Endothelial cell of umbilical vein (primary cell): ENCODE measurements around the gene EXT2. TPM values are rescaled to one million over a fixed set of nuclear protein-coding genes. Genes with fewer than 3 reads are reported as not detected.

Experiments
- BruUV-seq: library from RNA; stranded (reverse); fragments of 400-500 nt; replicated peaks from 2 replicates; lab custom pipeline; 2021; lab: Mats Ljungman, UMichigan
- CTCF ChIA-PET: fragments of 300-600, 350-600 bp; sonication (Branson Sonifier 250); formaldehyde crosslinking; loops from one replicate; lab custom pipeline; 2021; ENCODE audit warnings: antibody characterized with exemption, inconsistent platforms; lab: Charles Lee
- POLR2A ChIA-PET: fragments of 300-600, 350-600 bp; sonication (Branson Sonifier 250); formaldehyde crosslinking; loops from one replicate; lab custom pipeline; 2021; ENCODE audit warnings: antibody characterized with exemption, inconsistent platforms; lab: Charles Lee
- DNase-seq: peaks from one replicate; pipeline ENCODE4 v3.0.0-alpha.2; 2011; ENCODE audit warnings: low read depth, low spot score
- FAIRE-seq: peaks from 2 replicates; lab custom pipeline; 2011; peaks lifted over from hg19 to GRCh38; lab: Jason Lieb, UNC
- H2AFZ ChIP-seq: 2 replicates; pipeline ENCODE4 v1.6.0; 2012; ENCODE audit warnings: low read depth, low read length, control low read depth, inconsistent platforms
- H3K27ac ChIP-seq: 2 replicates; pipeline ENCODE4 v1.5.1; 2011; ENCODE audit warnings: low read depth, mild to moderate bottlenecking, control low read depth, low read length, moderate library complexity; ENCODE audit not compliant: insufficient read depth
- H3K27me3 ChIP-seq, 2 experiments: 2 replicates each; pipeline versions ENCODE4 v1.6.0 to v1.6.1; 2011; ENCODE audit warnings: low read length in 2 of 2, mixed read lengths in 1 of 2; ENCODE audit not compliant: control insufficient read depth in 2 of 2, insufficient read depth in 2 of 2
- H3K36me3 ChIP-seq, 2 experiments: 2 replicates in 1 of 2; 3 replicates in 1 of 2; pipeline ENCODE4 v1.5.1; 2011; ENCODE audit warnings: low read length in 2 of 2, mild to moderate bottlenecking in 1 of 2, moderate library complexity in 1 of 2; ENCODE audit not compliant: control insufficient read depth in 2 of 2, insufficient read depth in 2 of 2; ENCODE audit errors: extremely low read depth in 1 of 2
- H3K4me1 ChIP-seq: 3 replicates; pipeline ENCODE4 v1.5.1; 2011; ENCODE audit warnings: mild to moderate bottlenecking, low read length; ENCODE audit not compliant: control insufficient read depth, insufficient read depth; ENCODE audit errors: extremely low read depth
- H3K4me2 ChIP-seq: 2 replicates; pipeline ENCODE4 v1.6.1; 2011; ENCODE audit warnings: low read length, control low read depth, mixed read lengths; ENCODE audit not compliant: insufficient read depth
- H3K4me3 ChIP-seq, 3 experiments: fragments of 200-600 bp in 1 of 3; sonication (generic), shearing (Covaris generic) in 1 of 3; replicated peaks in 1 of 3; 2 replicates each; pipeline ENCODE4 v1.5.1; 2011 to 2016; ENCODE audit warnings: control low read depth in 3 of 3, low read length in 3 of 3, mild to moderate bottlenecking in 2 of 3, inconsistent platforms in 1 of 3, low read depth in 1 of 3, moderate library complexity in 1 of 3; ENCODE audit not compliant: insufficient read depth in 1 of 3
- H3K79me2 ChIP-seq: 2 replicates; pipeline ENCODE4 v1.6.0; 2012; ENCODE audit warnings: low read length, inconsistent platforms; ENCODE audit not compliant: control insufficient read depth, insufficient read depth
- H3K9ac ChIP-seq: replicated peaks from 2 replicates; pipeline ENCODE3; 2011; ENCODE audit warnings: low read length, control low read depth; ENCODE audit not compliant: insufficient read depth; ENCODE audit errors: extremely low read depth
- H3K9me1 ChIP-seq: replicated peaks from 3 replicates; pipeline ENCODE4 v1.6.0; 2011; ENCODE audit warnings: mild to moderate bottlenecking, low read length; ENCODE audit not compliant: control insufficient read depth, insufficient read depth; ENCODE audit errors: extremely low read depth
- H3K9me3 ChIP-seq: replicated peaks from 2 replicates; pipeline ENCODE4 v1.5.1; 2012; ENCODE audit warnings: low read length, inconsistent platforms; ENCODE audit not compliant: control insufficient read depth, insufficient read depth
- H4K20me1 ChIP-seq: replicated peaks from 2 replicates; pipeline ENCODE3; 2011; ENCODE audit warnings: mild to moderate bottlenecking, low read length; ENCODE audit not compliant: control insufficient read depth, insufficient read depth; ENCODE audit errors: extremely low read depth
- EZH2 ChIP-seq: IDR thresholded peaks from 2 replicates; pipeline ENCODE4 v1.6.1; 2012; ENCODE audit warnings: borderline replicate concordance, low read depth, mild to moderate bottlenecking, moderate library complexity, low read length, inconsistent platforms; ENCODE audit not compliant: severe bottlenecking
- FOS ChIP-seq: IDR thresholded peaks from 2 replicates; pipeline ENCODE4 v1.6.1; 2011; ENCODE audit warnings: mild to moderate bottlenecking, low read length, moderate library complexity, borderline replicate concordance; ENCODE audit not compliant: insufficient read depth
- GATA2 ChIP-seq: IDR thresholded peaks from 2 replicates; pipeline ENCODE4 v1.7.0; 2011; ENCODE audit warnings: low read depth, mild to moderate bottlenecking, moderate library complexity, mixed read lengths, low read length; ENCODE audit not compliant: insufficient read length, insufficient read depth
- JUN ChIP-seq: IDR thresholded peaks from 2 replicates; pipeline ENCODE4 v1.6.1; 2011; ENCODE audit warnings: borderline replicate concordance, low read depth; ENCODE audit not compliant: insufficient read length, insufficient read depth
- MYC ChIP-seq: IDR thresholded peaks from one replicate; pipeline ENCODE4 v1.6.1; 2011; ENCODE audit warnings: mild to moderate bottlenecking, low read depth, low read length
- POLR2A ChIP-seq: IDR thresholded peaks from 2 replicates; pipeline ENCODE4 v1.6.1; 2012; ENCODE audit warnings: low read depth, mild to moderate bottlenecking, control low read depth, low read length
- POLR2AphosphoS5 ChIP-seq: IDR thresholded peaks from 2 replicates; pipeline ENCODE4 v1.6.1; 2012; ENCODE audit warnings: low read depth, mild to moderate bottlenecking, control low read depth, low read length, moderate library complexity; ENCODE audit not compliant: insufficient read depth
- dilution Hi-C: fragments of 300-500 bp; cut with MboI; formaldehyde crosslinking; loops from one replicate; pipeline ENCODE4 v1.15.0; 2019; ENCODE audit warnings: low sequenced_read_pairs; ENCODE audit not compliant: extremely low pct_ligation_motif_present
- intact Hi-C: fragments of 100-400 bp; cut with micrococcal nuclease; formaldehyde crosslinking; loops from one replicate; pipeline ENCODE4 v1.10.0; 2022
- polyA plus RNA-seq, 4 experiments: library from polyadenylated mRNA; depleted of rRNA in 3 of 4; stranded (reverse) in 3 of 4; unstranded in 1 of 4; fragments of >200 nt; gene quantifications; 2 replicates each; pipeline versions ENCODE4 v1.2.1 to v1.2.3, GENCODE V29; 2011 to 2012; ENCODE audit warnings: missing spikeins in 1 of 4
- total RNA-seq: library from RNA; stranded (reverse); gene quantifications from 2 replicates; pipeline ENCODE4 v1.2.3, GENCODE V29; 2021

Gene EXT2
- total and polyA plus RNA-seq, 2 donors (not counting 3 experiments of a cell fraction or from before 2014, with no cell fraction given), result 50.9 to 60.3 TPM

DNA sequence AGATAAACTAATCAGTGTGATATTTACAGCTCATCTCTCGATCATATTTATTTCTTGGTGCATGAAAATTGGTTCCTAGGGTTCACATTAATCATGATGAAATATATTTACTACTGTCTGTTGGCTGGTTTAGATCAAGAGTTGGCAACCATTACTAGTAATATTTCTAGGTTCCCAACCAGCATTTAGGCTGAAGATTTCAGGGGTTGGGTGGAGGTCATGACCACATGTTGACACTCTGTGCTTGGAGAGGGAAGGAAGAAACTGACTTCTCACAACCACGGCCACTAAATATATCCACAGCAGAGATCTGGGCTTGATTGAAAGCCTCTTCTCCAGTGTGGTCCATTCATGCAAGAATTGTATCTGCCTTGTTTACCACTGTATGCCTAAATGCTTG, 126.5 kb downstream of the EXT2 start:
- TF ChIP-seq EZH2, result no peak
- TF ChIP-seq FOS, result no peak
- TF ChIP-seq POLR2AphosphoS5, result no peak
- no peak for TF ChIP-seq POLR2A
- no peak for TF ChIP-seq JUN
- no peak for TF ChIP-seq MYC
- Histone ChIP-seq H4K20me1 (no peaks in the 10 kb centered on the region), H3K27me3 (no peaks in the 10 kb centered on the region), H3K4me3 (no peak overlapping the region), H3K4me2 (no peak overlapping the region), H3K4me1 (no peaks in the 10 kb centered on the region), H3K79me2 (no peaks in the 10 kb centered on the region), H3K36me3 (no peaks in the 10 kb centered on the region), H3K27ac (no peak overlapping the region), H3K9me3 (no peaks in the 10 kb centered on the region), H3K9me1 (no peaks in the 10 kb centered on the region), H2AFZ (no peak overlapping the region), H3K9ac (no peak overlapping the region)
- dilution Hi-C loops, result no loop called here
- FAIRE-seq (no peak), DNase-seq (no peak)
- no TSS peak for BruUV-seq
- POLR2A ChIA-PET, result no interaction called here
- intact Hi-C loops, result no loop called here
- CTCF ChIA-PET, result no interaction called here

DNA sequence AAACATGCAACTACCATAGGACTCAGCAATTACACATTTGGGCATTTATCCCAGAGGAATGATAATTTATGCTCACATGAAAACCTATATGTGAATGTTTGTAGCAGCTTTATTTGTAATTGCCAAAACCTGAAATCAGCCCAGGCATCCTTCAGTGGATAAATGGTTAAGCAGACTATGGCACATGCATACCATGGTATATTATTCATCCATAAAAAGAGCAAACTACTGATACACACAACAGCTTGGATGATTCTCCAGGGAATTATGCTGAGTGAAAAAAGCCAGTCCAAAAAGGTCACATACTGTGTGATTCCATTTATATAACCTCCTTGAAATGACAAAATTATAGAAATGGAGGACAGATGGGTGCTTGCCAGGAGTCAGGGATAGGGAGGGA, 127.8 kb downstream of the EXT2 start:
- TF ChIP-seq EZH2 (no peak), FOS (no peak), POLR2A (no peak), POLR2AphosphoS5 (no peak), GATA2 (no peak)
- no peak overlapping the region for H3K9ac ChIP-seq
- H3K9me1 ChIP-seq, result no peaks in the 10 kb centered on the region
- ChIA-PET POLR2A (no interaction called here), CTCF (no interaction called here)
- no peak overlapping the region for H2AFZ ChIP-seq
- H3K36me3 ChIP-seq, result no peaks in the 10 kb centered on the region
- no TSS peak for BruUV-seq
- no peaks in the 10 kb centered on the region for H3K79me2 ChIP-seq
- no peaks in the 10 kb centered on the region for H3K27me3 ChIP-seq
- DNase-seq (no peak), FAIRE-seq (no peak)
- no peaks in the 10 kb centered on the region for H3K4me1 ChIP-seq
- H3K27ac ChIP-seq, result no peak overlapping the region
- no peak overlapping the region for H3K4me3 ChIP-seq
- dilution Hi-C loops, result no loop called here
- H3K9me3 ChIP-seq, result no peaks in the 10 kb centered on the region
- intact Hi-C loops, result no loop called here
- no peak overlapping the region for H3K4me2 ChIP-seq
- H4K20me1 ChIP-seq, result no peaks in the 10 kb centered on the region
